ENCODE data around the gene P2RX4. TPM values are rescaled to one million over a fixed set of nuclear protein-coding genes. Genes with fewer than 3 reads are reported as not detected.

Gene P2RX4
- total RNA-seq, 1 experiment from 2014 or later = 21.0 TPM

DNA sequence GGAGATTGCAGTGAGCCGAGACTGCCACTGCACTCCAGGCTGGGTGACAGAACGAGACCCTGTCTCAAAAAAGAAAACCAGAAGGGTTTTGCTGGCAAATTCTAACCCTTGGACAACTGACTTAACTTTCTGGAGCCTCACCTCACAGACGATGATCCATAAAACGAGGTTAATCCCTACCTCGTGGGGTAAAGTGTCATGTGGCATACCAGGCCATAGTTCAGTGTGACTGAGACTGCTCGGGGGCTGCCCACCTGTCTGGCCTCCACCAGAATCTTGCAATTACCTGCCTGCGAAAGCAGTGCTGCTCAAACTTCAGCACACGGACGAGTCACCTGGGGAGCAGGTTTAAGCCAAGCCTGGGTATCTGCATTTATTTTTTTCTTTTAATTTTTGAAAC, 26.8 kb downstream of the P2RX4 start:
- no peaks in the 10 kb centered on the region for H3K4me1 ChIP-seq (replicated peaks; ENCODE audit: insufficient read depth)
- H3K4me2 ChIP-seq = no peak overlapping the region
- no peaks in the 10 kb centered on the region for H3K9me2 ChIP-seq (ENCODE audit: insufficient read depth)
- no peaks in the 10 kb centered on the region for H3K79me2 ChIP-seq (ENCODE audit: low read depth)
- no TSS peak for BruUV-seq (replicated peaks)
- no peak overlapping the region for H2AFZ ChIP-seq
- ChIA-PET POLR2A (ENCODE audit: unreplicated experiment) (no interaction called here), CTCF (no interaction called here)
- no peak overlapping the region for H3K27ac ChIP-seq
- H3K36me3 ChIP-seq (ENCODE audit: low read depth) = no peaks in the 10 kb centered on the region
- H3K27me3 ChIP-seq (ENCODE audit: insufficient read depth, low read depth) = no peaks in the 10 kb centered on the region
- DNase-seq = no peak
- no peaks in the 10 kb centered on the region for H3K9me3 ChIP-seq (ENCODE audit: insufficient read depth, low read depth)
- intact Hi-C loops (cut with micrococcal nuclease; ENCODE audit: unreplicated experiment) = no loop called here
- H4K20me1 ChIP-seq (ENCODE audit: insufficient read depth) = no peaks in the 10 kb centered on the region
- peaks cover 8% of the 10 kb centered on the region for H3F3A ChIP-seq (ENCODE audit: insufficient read depth, low read depth)
- H3K4me3 ChIP-seq = no peak overlapping the region
- TF ChIP-seq CTCF (conservative IDR thresholded peaks at IDR 0.05) = no peak
- TF ChIP-seq EZH2 (IDR thresholded peaks at IDR 0.05; ENCODE audit: low read depth) = no peak

DNA sequence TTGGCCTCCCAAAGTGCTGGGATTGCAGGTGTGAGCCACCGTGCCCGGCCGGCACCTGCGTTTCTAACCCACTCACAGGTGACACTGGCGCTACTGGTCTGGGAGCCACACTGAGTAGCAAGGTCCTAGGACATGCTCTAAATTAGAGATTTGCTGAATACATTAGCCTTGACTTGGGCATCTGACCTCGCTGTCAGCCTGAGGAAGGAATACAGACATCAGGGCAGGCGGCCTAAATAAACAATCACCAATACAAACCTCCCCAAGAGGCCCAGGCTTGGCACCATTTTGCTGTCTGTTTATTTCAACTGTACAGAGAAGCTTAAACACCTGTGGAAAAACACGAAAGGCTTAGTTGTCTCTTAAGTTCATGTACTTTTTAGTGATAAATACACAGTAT, 27.5 kb downstream of the P2RX4 start:
- no peak overlapping the region for H3K4me2 ChIP-seq
- H3K36me3 ChIP-seq (ENCODE audit: low read depth) = no peaks in the 10 kb centered on the region
- no peaks in the 10 kb centered on the region for H3K9me3 ChIP-seq (ENCODE audit: insufficient read depth, low read depth)
- H3K27ac ChIP-seq = no peak overlapping the region
- CTCF ChIA-PET = no interaction called here
- no peaks in the 10 kb centered on the region for H3K27me3 ChIP-seq (ENCODE audit: insufficient read depth, low read depth)
- no peaks in the 10 kb centered on the region for H3K4me1 ChIP-seq (replicated peaks; ENCODE audit: insufficient read depth)
- H2AFZ ChIP-seq = no peak overlapping the region
- TF ChIP-seq CTCF (conservative IDR thresholded peaks at IDR 0.05) = no peak
- no peak for TF ChIP-seq EZH2 (IDR thresholded peaks at IDR 0.05; ENCODE audit: low read depth)
- H3K79me2 ChIP-seq (ENCODE audit: low read depth) = no peaks in the 10 kb centered on the region
- no peaks in the 10 kb centered on the region for H3K9me2 ChIP-seq (ENCODE audit: insufficient read depth)
- no peak overlapping the region for H3K4me3 ChIP-seq
- POLR2A ChIA-PET (ENCODE audit: unreplicated experiment) = no interaction called here
- no peaks in the 10 kb centered on the region for H4K20me1 ChIP-seq (ENCODE audit: insufficient read depth)
- DNase-seq = no peak
- peaks cover 8% of the 10 kb centered on the region for H3F3A ChIP-seq (ENCODE audit: insufficient read depth, low read depth)
- intact Hi-C loops (cut with micrococcal nuclease; ENCODE audit: unreplicated experiment) = no loop called here
- BruUV-seq (replicated peaks) = no TSS peak

DNA sequence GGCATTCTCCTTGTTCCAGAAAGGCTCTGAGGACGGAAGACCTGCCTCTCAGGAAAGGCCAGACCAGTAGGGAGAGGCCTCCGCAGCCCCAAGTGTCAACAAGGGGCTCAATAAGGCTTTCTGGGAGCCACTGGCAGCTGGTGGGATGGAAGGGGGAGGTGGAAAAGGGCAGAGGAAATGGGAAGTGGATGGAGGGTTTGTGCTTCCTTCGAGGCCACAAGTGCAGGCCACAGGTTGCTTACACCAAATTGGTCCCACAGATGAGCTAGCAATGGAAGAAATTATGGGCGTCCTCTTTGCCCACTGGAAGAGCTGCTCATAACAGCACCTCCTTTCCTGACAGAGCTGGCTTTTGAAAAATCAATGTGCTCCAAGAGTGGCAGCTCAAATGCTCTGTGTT, 28.2 kb downstream of the P2RX4 start:
- H3K27ac ChIP-seq = no peak overlapping the region
- intact Hi-C loops (cut with micrococcal nuclease; ENCODE audit: unreplicated experiment) = no loop called here
- no peak overlapping the region for H3K4me2 ChIP-seq
- no peaks in the 10 kb centered on the region for H3K79me2 ChIP-seq (ENCODE audit: low read depth)
- no peak overlapping the region for H3K4me3 ChIP-seq
- no peaks in the 10 kb centered on the region for H3K27me3 ChIP-seq (ENCODE audit: insufficient read depth, low read depth)
- H3K9me3 ChIP-seq (ENCODE audit: insufficient read depth, low read depth) = no peaks in the 10 kb centered on the region
- ChIA-PET CTCF (no interaction called here), POLR2A (ENCODE audit: unreplicated experiment) (no interaction called here)
- BruUV-seq (replicated peaks) = no TSS peak
- no peaks in the 10 kb centered on the region for H3K36me3 ChIP-seq (ENCODE audit: low read depth)
- H4K20me1 ChIP-seq (ENCODE audit: insufficient read depth) = no peaks in the 10 kb centered on the region
- no peak overlapping the region for H2AFZ ChIP-seq
- H3F3A ChIP-seq (ENCODE audit: insufficient read depth, low read depth) = peaks cover 8% of the 10 kb centered on the region
- H3K9me2 ChIP-seq (ENCODE audit: insufficient read depth) = no peaks in the 10 kb centered on the region
- no peaks in the 10 kb centered on the region for H3K4me1 ChIP-seq (replicated peaks; ENCODE audit: insufficient read depth)
- TF ChIP-seq CTCF (conservative IDR thresholded peaks at IDR 0.05) = no peak
- no peak for TF ChIP-seq EZH2 (IDR thresholded peaks at IDR 0.05; ENCODE audit: low read depth)
- DNase-seq = no peak

Data from PC-9 (cell line).